Keratinocyte (primary cell): ENCODE measurements around the gene FYB1. TPM values are rescaled to one million over a fixed set of nuclear protein-coding genes. Genes with fewer than 3 reads are reported as not detected.

Experiments
- DNase-seq: peaks from one replicate; pipeline ENCODE4 v3.0.0-alpha.2; 2011; ENCODE audit warnings: low read depth, missing footprints, low spot score
- FAIRE-seq: peaks from 2 replicates; lab custom pipeline; 2011; peaks lifted over from hg19 to GRCh38; lab: Jason Lieb, UNC
- H2AFZ ChIP-seq: 2 replicates; pipeline ENCODE4 v1.6.0; 2012; ENCODE audit warnings: low read length, control low read depth, inconsistent platforms; ENCODE audit not compliant: control insufficient read depth
- H3K27ac ChIP-seq: 2 replicates; pipeline ENCODE4 v1.5.1; 2011; ENCODE audit warnings: low read length; ENCODE audit not compliant: control insufficient read depth, insufficient read depth
- H3K27me3 ChIP-seq: 3 replicates; pipeline ENCODE4 v1.6.0; 2011; ENCODE audit warnings: low read length; ENCODE audit not compliant: control insufficient read depth, insufficient read depth; ENCODE audit errors: extremely low read depth
- H3K36me3 ChIP-seq, 2 experiments: 2 replicates in 1 of 2; 3 replicates in 1 of 2; pipeline ENCODE4 v1.5.1; 2011; ENCODE audit warnings: low read length in 2 of 2, mild to moderate bottlenecking in 1 of 2; ENCODE audit not compliant: control insufficient read depth in 2 of 2, insufficient read depth in 2 of 2; ENCODE audit errors: extremely low read depth in 1 of 2
- H3K4me1 ChIP-seq: 3 replicates; pipeline ENCODE4 v1.5.1; 2011; ENCODE audit warnings: low read length; ENCODE audit not compliant: control insufficient read depth, insufficient read depth; ENCODE audit errors: extremely low read depth
- H3K4me2 ChIP-seq: 3 replicates; pipeline ENCODE4 v1.6.0; 2011; ENCODE audit warnings: low read depth, low read length; ENCODE audit not compliant: control insufficient read depth, insufficient read depth; ENCODE audit errors: extremely low read depth
- H3K4me3 ChIP-seq, 3 experiments: fragments of 200-600 bp in 1 of 3; sonication (generic) in 1 of 3; 2 replicates in 2 of 3; 3 replicates in 1 of 3; pipeline ENCODE4 v1.5.1; 2011 to 2016; ENCODE audit warnings: low read length in 3 of 3, mild to moderate bottlenecking in 3 of 3, control low read depth in 2 of 3, inconsistent platforms in 1 of 3, low read depth in 1 of 3, mixed read lengths in 1 of 3, mixed run types in 1 of 3, moderate library complexity in 1 of 3; ENCODE audit not compliant: control insufficient read depth in 2 of 3, insufficient read depth in 2 of 3; ENCODE audit errors: extremely low read depth in 1 of 3
- H3K79me2 ChIP-seq: 2 replicates; pipeline ENCODE4 v1.6.0; 2012; ENCODE audit warnings: low read length; ENCODE audit not compliant: control insufficient read depth, insufficient read depth
- H3K9ac ChIP-seq: 3 replicates; pipeline ENCODE4 v1.6.0; 2011; ENCODE audit warnings: low read length; ENCODE audit not compliant: control insufficient read depth, insufficient read depth; ENCODE audit errors: extremely low read depth
- H3K9me1 ChIP-seq: 3 replicates; pipeline ENCODE4 v1.6.0; 2011; ENCODE audit warnings: low read length; ENCODE audit not compliant: control insufficient read depth, insufficient read depth; ENCODE audit errors: extremely low read depth
- H3K9me3 ChIP-seq: 2 replicates; pipeline ENCODE4 v1.5.1; 2012; ENCODE audit warnings: low read depth, low read length; ENCODE audit not compliant: control insufficient read depth
- H4K20me1 ChIP-seq: 3 replicates; pipeline ENCODE4 v1.6.0; 2011; ENCODE audit warnings: low read length; ENCODE audit not compliant: control insufficient read depth, insufficient read depth; ENCODE audit errors: extremely low read depth
- EZH2 ChIP-seq: IDR thresholded peaks from one replicate; pipeline ENCODE4 v1.6.1; 2012; ENCODE audit warnings: inconsistent platforms, mild to moderate bottlenecking, low read length, moderate library complexity
- dilution Hi-C: fragments of 300-500 bp; cut with MboI; formaldehyde crosslinking; loops from one replicate; pipeline ENCODE4 v1.7.0; 2020; ENCODE audit warnings: low sequenced_read_pairs; ENCODE audit not compliant: extremely low pct_ligation_motif_present
- polyA plus RNA-seq, 5 experiments: library from polyadenylated mRNA; depleted of rRNA in 3 of 5; stranded (reverse) in 3 of 5; stranded (forward) in 1 of 5; unstranded in 1 of 5; fragments of >200 nt; gene quantifications; 1 replicate in 1 of 5; 2 replicates in 3 of 5; 3 replicates in 1 of 5; pipeline versions ENCODE4 v1.2.1 to v1.2.3, GENCODE V29; 2011 to 2012; ENCODE audit warnings: missing spikeins in 2 of 5, low read depth in 1 of 5, low replicate concordance in 1 of 5
- TF ChIP-seq, protein P1 (sequence below), 3 experiments: IDR thresholded peaks in 1 of 3; conservative IDR thresholded peaks in 1 of 3; optimal IDR thresholded peaks in 1 of 3; 2 replicates in 2 of 3; 3 replicates in 1 of 3; pipeline versions ENCODE3 to v1.5.1; 2011; ENCODE audit warnings: low read length in 3 of 3, mild to moderate bottlenecking in 3 of 3, moderate library complexity in 2 of 3, control low read depth in 1 of 3, inconsistent platforms in 1 of 3; ENCODE audit not compliant: insufficient read depth in 2 of 3; ENCODE audit errors: extremely low read depth in 1 of 3

The FYB1 gene
- polyA plus RNA-seq, 1 donor (not counting 4 experiments of a cell fraction or from before 2014, with no cell fraction given): 0.29 TPM

- FAIRE-seq (no peak), DNase-seq (no peak)
- Histone ChIP-seq H3K4me1 (peaks cover 11% of the 10 kb centered on the region), H3K27me3 (no peaks in the 10 kb centered on the region), H3K79me2 (no peaks in the 10 kb centered on the region), H3K4me2 (no peak overlapping the region), H3K9ac (no peak overlapping the region), H3K27ac (no peak overlapping the region), H3K9me1 (no peaks in the 10 kb centered on the region), H2AFZ (no peak overlapping the region), H3K4me3 (no peak overlapping the region), H4K20me1 (no peaks in the 10 kb centered on the region), H3K9me3 (no peaks in the 10 kb centered on the region), H3K36me3 (no peaks in the 10 kb centered on the region)
- TF ChIP-seq, protein P1, sequence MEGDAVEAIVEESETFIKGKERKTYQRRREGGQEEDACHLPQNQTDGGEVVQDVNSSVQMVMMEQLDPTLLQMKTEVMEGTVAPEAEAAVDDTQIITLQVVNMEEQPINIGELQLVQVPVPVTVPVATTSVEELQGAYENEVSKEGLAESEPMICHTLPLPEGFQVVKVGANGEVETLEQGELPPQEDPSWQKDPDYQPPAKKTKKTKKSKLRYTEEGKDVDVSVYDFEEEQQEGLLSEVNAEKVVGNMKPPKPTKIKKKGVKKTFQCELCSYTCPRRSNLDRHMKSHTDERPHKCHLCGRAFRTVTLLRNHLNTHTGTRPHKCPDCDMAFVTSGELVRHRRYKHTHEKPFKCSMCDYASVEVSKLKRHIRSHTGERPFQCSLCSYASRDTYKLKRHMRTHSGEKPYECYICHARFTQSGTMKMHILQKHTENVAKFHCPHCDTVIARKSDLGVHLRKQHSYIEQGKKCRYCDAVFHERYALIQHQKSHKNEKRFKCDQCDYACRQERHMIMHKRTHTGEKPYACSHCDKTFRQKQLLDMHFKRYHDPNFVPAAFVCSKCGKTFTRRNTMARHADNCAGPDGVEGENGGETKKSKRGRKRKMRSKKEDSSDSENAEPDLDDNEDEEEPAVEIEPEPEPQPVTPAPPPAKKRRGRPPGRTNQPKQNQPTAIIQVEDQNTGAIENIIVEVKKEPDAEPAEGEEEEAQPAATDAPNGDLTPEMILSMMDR (optimal IDR thresholded peaks at IDR 0.05 in 1 of 3, IDR thresholded peaks at IDR 0.05 in 1 of 3, conservative IDR thresholded peaks at IDR 0.05 in 1 of 3; ENCODE audit: extremely low read depth in 1 of 3, insufficient read depth in 2 of 3, low read length in 3 of 3): no peak
- no peak for TF ChIP-seq EZH2
- dilution Hi-C loops: no loop called here
These were observed 6.2 kb upstream of the FYB1 start for GRCh38 chr5:39225405-39226099.

DNA sequence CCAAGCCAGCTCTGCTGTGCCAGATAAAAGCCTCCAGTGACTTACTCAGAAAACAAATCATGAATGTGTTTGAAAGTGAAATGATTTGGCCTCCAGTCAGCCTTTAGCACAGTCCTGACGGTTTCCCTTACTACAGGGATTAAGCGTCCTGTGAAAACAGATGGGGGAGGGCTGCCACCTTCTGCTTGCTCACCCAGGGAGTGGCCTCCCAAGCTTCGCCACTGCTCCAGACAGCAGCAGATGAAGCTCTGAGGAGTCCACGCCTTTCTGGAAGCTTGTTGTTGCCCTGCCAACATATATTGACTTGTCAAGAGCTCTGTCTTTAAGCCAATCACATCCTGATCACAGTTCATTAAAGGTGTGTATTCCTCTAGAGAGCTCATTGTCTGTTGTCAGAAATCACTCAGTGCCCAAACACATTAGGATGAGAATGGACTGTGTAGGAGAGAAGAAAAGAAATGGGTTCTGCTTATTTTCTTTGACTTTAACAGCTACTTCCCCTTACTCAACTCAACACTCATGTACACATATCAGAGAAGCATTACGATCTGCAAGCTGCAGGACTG, 4.9 kb upstream of the FYB1 start:
- Histone ChIP-seq H3K9me3 (no peaks in the 10 kb centered on the region), H3K79me2 (no peaks in the 10 kb centered on the region), H3K36me3 (no peaks in the 10 kb centered on the region), H3K9ac (no peak overlapping the region), H3K27ac (no peak overlapping the region), H3K4me1 (peaks cover 17% of the 10 kb centered on the region), H4K20me1 (no peaks in the 10 kb centered on the region), H2AFZ (peak overlapping the region; percentile 74), H3K4me2 (peak overlapping the region; percentile 17), H3K27me3 (no peaks in the 10 kb centered on the region), H3K4me3 (no peak overlapping the region), H3K9me1 (no peaks in the 10 kb centered on the region)
- TF ChIP-seq, protein P1 (optimal IDR thresholded peaks at IDR 0.05 in 1 of 3, IDR thresholded peaks at IDR 0.05 in 1 of 3, conservative IDR thresholded peaks at IDR 0.05 in 1 of 3; ENCODE audit: extremely low read depth in 1 of 3, insufficient read depth in 2 of 3, low read length in 3 of 3): no peak
- TF ChIP-seq EZH2: no peak
- dilution Hi-C loops: no loop called here
- DNase-seq (peak; percentile 61), FAIRE-seq (peak; percentile 90)
